Liver (tissue), 3 donors: ENCODE measurements around the gene TSEN34.
A peak's percentile ranks its signal among the peaks of the same experiment; 100 is the strongest.

Source experiments
- FOXA2 ChIP-seq: IDR thresholded peaks from 2 replicates; pipeline ENCODE4 v1.6.1; 2016; ENCODE audit warnings: antibody characterized with exemption
- GABPA ChIP-seq, 2 donors: IDR thresholded peaks in 1 of 2; conservative IDR thresholded peaks in 1 of 2; 2 replicates each; pipeline ENCODE4 v1.6.1; 2016; ENCODE audit warnings: antibody characterized with exemption in 2 of 2, mild to moderate bottlenecking in 1 of 2, moderate library complexity in 1 of 2
- JUND ChIP-seq, 2 donors: IDR thresholded peaks; 2 replicates each; pipeline ENCODE4 v1.6.1; 2016; ENCODE audit warnings: antibody characterized with exemption in 2 of 2
- NR2F2 ChIP-seq: IDR thresholded peaks from 2 replicates; pipeline ENCODE4 v1.6.1; 2016; ENCODE audit warnings: antibody characterized with exemption
- SP1 ChIP-seq: IDR thresholded peaks from 2 replicates; pipeline ENCODE4 v1.6.1; 2018; ENCODE audit warnings: antibody characterized with exemption, mild to moderate bottlenecking
- TAF1 ChIP-seq: conservative IDR thresholded peaks from 2 replicates; pipeline ENCODE4 v1.6.1; 2016; ENCODE audit warnings: antibody characterized with exemption, mild to moderate bottlenecking
- YY1 ChIP-seq: IDR thresholded peaks from 2 replicates; pipeline ENCODE4 v1.6.1; 2016; ENCODE audit warnings: antibody characterized with exemption, mild to moderate bottlenecking
- TF ChIP-seq, protein P1 (sequence below): IDR thresholded peaks from 2 replicates; pipeline ENCODE4 v1.6.1; 2016; ENCODE audit warnings: antibody characterized with exemption
- TF ChIP-seq, protein P2 (sequence below): fragments of 150-350 bp; IDR thresholded peaks from 2 replicates; pipeline ENCODE4 v1.5.1; 2017; ENCODE audit warnings: improper control_type of control experiment, low read depth, low read length; ENCODE audit not compliant: missing input control
- TF ChIP-seq, protein P3 (sequence below): IDR thresholded peaks from 2 replicates; pipeline ENCODE4 v1.6.1; 2016; ENCODE audit warnings: antibody characterized with exemption
- TF ChIP-seq, protein P4 (sequence below): IDR thresholded peaks from 2 replicates; pipeline ENCODE4 v1.6.1; 2016; ENCODE audit warnings: antibody characterized with exemption, mild to moderate bottlenecking
- donor health status: healthy.
- donor health status: healthy.

DNA sequence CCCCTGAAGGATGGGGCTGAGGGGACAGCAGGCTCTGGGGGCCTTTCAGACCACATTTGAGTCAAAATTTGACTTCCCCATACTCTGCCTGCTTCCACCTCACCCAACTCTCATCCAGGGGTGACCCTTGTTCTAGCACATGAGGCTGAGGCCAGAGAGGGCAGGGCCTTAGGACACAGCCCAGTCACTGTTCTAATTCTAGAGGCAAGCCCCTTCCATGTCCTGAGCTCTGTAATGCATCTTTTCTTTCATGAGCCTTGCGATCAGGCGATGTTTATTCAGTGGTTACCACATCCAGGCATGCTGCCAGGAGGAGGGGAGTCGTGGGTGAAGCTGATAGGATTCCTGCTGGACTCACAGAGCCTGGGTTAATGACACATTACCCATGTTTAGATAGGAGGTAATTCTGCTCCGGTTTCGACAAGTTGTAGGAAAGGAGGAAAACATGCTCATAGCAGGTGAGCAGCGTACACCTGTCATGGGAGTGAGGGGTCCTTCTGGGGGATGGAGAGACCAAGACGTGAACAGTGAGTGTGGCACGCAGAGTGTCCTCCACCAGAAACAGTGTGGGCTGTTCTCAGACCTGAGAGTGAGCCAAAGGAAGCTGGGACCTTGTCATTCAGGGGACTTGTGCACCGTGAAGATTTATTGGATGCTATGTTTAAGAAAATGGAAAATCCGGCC, 18.8 kb downstream of the TSEN34 start:
- TF ChIP-seq, protein P1, sequence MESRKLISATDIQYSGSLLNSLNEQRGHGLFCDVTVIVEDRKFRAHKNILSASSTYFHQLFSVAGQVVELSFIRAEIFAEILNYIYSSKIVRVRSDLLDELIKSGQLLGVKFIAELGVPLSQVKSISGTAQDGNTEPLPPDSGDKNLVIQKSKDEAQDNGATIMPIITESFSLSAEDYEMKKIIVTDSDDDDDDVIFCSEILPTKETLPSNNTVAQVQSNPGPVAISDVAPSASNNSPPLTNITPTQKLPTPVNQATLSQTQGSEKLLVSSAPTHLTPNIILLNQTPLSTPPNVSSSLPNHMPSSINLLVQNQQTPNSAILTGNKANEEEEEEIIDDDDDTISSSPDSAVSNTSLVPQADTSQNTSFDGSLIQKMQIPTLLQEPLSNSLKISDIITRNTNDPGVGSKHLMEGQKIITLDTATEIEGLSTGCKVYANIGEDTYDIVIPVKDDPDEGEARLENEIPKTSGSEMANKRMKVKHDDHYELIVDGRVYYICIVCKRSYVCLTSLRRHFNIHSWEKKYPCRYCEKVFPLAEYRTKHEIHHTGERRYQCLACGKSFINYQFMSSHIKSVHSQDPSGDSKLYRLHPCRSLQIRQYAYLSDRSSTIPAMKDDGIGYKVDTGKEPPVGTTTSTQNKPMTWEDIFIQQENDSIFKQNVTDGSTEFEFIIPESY = peak; percentile 94
- peak; percentile 57 for TF ChIP-seq TAF1
- TF ChIP-seq, protein P2, sequence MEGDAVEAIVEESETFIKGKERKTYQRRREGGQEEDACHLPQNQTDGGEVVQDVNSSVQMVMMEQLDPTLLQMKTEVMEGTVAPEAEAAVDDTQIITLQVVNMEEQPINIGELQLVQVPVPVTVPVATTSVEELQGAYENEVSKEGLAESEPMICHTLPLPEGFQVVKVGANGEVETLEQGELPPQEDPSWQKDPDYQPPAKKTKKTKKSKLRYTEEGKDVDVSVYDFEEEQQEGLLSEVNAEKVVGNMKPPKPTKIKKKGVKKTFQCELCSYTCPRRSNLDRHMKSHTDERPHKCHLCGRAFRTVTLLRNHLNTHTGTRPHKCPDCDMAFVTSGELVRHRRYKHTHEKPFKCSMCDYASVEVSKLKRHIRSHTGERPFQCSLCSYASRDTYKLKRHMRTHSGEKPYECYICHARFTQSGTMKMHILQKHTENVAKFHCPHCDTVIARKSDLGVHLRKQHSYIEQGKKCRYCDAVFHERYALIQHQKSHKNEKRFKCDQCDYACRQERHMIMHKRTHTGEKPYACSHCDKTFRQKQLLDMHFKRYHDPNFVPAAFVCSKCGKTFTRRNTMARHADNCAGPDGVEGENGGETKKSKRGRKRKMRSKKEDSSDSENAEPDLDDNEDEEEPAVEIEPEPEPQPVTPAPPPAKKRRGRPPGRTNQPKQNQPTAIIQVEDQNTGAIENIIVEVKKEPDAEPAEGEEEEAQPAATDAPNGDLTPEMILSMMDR = no peak
- TF ChIP-seq SP1 = peak; percentile 98
- peak; percentile 84 for TF ChIP-seq YY1
- peak in 1 of 2 donors; percentile 63 for TF ChIP-seq GABPA (IDR thresholded peaks at IDR 0.05 in 1 of 2, conservative IDR thresholded peaks at IDR 0.05 in 1 of 2)
- TF ChIP-seq, protein P3, sequence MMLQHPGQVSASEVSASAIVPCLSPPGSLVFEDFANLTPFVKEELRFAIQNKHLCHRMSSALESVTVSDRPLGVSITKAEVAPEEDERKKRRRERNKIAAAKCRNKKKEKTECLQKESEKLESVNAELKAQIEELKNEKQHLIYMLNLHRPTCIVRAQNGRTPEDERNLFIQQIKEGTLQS = peak; percentile 82
- peak; percentile 84 for TF ChIP-seq NR2F2
- TF ChIP-seq JUND (IDR thresholded peaks at IDR 0.05) = peak; percentile 60 to 94
- TF ChIP-seq FOXA2 = peak; percentile 97
- TF ChIP-seq, protein P4, sequence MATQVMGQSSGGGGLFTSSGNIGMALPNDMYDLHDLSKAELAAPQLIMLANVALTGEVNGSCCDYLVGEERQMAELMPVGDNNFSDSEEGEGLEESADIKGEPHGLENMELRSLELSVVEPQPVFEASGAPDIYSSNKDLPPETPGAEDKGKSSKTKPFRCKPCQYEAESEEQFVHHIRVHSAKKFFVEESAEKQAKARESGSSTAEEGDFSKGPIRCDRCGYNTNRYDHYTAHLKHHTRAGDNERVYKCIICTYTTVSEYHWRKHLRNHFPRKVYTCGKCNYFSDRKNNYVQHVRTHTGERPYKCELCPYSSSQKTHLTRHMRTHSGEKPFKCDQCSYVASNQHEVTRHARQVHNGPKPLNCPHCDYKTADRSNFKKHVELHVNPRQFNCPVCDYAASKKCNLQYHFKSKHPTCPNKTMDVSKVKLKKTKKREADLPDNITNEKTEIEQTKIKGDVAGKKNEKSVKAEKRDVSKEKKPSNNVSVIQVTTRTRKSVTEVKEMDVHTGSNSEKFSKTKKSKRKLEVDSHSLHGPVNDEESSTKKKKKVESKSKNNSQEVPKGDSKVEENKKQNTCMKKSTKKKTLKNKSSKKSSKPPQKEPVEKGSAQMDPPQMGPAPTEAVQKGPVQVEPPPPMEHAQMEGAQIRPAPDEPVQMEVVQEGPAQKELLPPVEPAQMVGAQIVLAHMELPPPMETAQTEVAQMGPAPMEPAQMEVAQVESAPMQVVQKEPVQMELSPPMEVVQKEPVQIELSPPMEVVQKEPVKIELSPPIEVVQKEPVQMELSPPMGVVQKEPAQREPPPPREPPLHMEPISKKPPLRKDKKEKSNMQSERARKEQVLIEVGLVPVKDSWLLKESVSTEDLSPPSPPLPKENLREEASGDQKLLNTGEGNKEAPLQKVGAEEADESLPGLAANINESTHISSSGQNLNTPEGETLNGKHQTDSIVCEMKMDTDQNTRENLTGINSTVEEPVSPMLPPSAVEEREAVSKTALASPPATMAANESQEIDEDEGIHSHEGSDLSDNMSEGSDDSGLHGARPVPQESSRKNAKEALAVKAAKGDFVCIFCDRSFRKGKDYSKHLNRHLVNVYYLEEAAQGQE = peak; percentile 75
